ENCODE measurements around the gene CLSTN1. TPM values are rescaled to one million over a fixed set of nuclear protein-coding genes. Genes with fewer than 3 reads are reported as not detected.

Gene CLSTN1
- total RNA-seq, 1 experiment from 2014 or later: 143 TPM

GRCh38 chr1:9705337-9706093 is 118.2 kb downstream of the CLSTN1 start:
- in situ Hi-C loops (cut with HindIII; ENCODE audit: low pct_unique_long_range_greater_than_20kb, low sequenced_read_pairs): no loop called here

GRCh38 chr1:9703681-9704080 is 120.1 kb downstream of the CLSTN1 start:
- no peak for DNase-seq (ENCODE audit: low read depth, low spot score)
- TF ChIP-seq REST (IDR thresholded peaks at IDR 0.05; ENCODE audit: insufficient read depth in 1 of 2, low read depth in 2 of 2, low read length in 1 of 2): no peak
- no peak for TF ChIP-seq CTCF (IDR thresholded peaks at IDR 0.05)
- TF ChIP-seq POLR2AphosphoS5 (IDR thresholded peaks at IDR 0.05; ENCODE audit: low read depth, low read length): no peak
- no peak for TF ChIP-seq SIN3A (IDR thresholded peaks at IDR 0.05; ENCODE audit: borderline replicate concordance, insufficient read depth, low read depth, low read length)
- no peak for TF ChIP-seq TCF7L2 (IDR thresholded peaks at IDR 0.05; ENCODE audit: low read depth, low read length)
- BruUV-seq (replicated peaks): no TSS peak
- H3K9me3 ChIP-seq (ENCODE audit: control insufficient read depth, insufficient read depth, low read depth, low read length): no peaks in the 10 kb centered on the region
- no peak overlapping the region for H3K27ac ChIP-seq (ENCODE audit: low read length)
- H3K36me3 ChIP-seq (ENCODE audit: control insufficient read depth, insufficient read depth, low read length): no peaks in the 10 kb centered on the region
- ChIA-PET CTCF (interaction anchor here (0.5 kb wide), 1 partner anchor 38 kb away, joined by 8 read pairs; no protein-coding TSS in a partner anchor), POLR2A (no interaction called here)
- intact Hi-C loops (cut with micrococcal nuclease; ENCODE audit: unreplicated experiment): no loop called here
- ATAC-seq: no peak
- no peak overlapping the region for H3K4me3 ChIP-seq (ENCODE audit: low read depth in 2 of 2, low read length in 2 of 2)
- peaks cover 8% of the 10 kb centered on the region for H3K4me1 ChIP-seq (ENCODE audit: control insufficient read depth, insufficient read depth, low read length)
- no peaks in the 10 kb centered on the region for H3K27me3 ChIP-seq (ENCODE audit: control insufficient read depth, insufficient read depth, low read length)
- in situ Hi-C loops (cut with HindIII; ENCODE audit: low pct_unique_long_range_greater_than_20kb, low sequenced_read_pairs): no loop called here

More at GRCh38 chr1:9705337-9706093, 118.2 kb downstream of the CLSTN1 start:
- intact Hi-C loops (cut with micrococcal nuclease; ENCODE audit: unreplicated experiment): no loop called here
- no peak for DNase-seq (ENCODE audit: low read depth, low spot score)
- Histone ChIP-seq H3K27ac (ENCODE audit: low read length) (no peak overlapping the region), H3K9me3 (ENCODE audit: control insufficient read depth, insufficient read depth, low read depth, low read length) (no peaks in the 10 kb centered on the region), H3K27me3 (ENCODE audit: control insufficient read depth, insufficient read depth, low read length) (no peaks in the 10 kb centered on the region), H3K4me3 (ENCODE audit: low read depth in 2 of 2, low read length in 2 of 2) (no peak overlapping the region), H3K36me3 (ENCODE audit: control insufficient read depth, insufficient read depth, low read length) (no peaks in the 10 kb centered on the region), H3K4me1 (ENCODE audit: control insufficient read depth, insufficient read depth, low read length) (peaks cover under 1% of the 10 kb centered on the region; the same call in 1 of the 2 replicates)
- BruUV-seq (replicated peaks): no TSS peak
- ChIA-PET CTCF (no interaction called here), POLR2A (no interaction called here)
- TF ChIP-seq CTCF (IDR thresholded peaks at IDR 0.05): no peak
- TF ChIP-seq SIN3A (IDR thresholded peaks at IDR 0.05; ENCODE audit: borderline replicate concordance, insufficient read depth, low read depth, low read length): no peak
- TF ChIP-seq TCF7L2 (IDR thresholded peaks at IDR 0.05; ENCODE audit: low read depth, low read length): no peak
- TF ChIP-seq REST (IDR thresholded peaks at IDR 0.05; ENCODE audit: insufficient read depth in 1 of 2, low read depth in 2 of 2, low read length in 1 of 2): no peak
- TF ChIP-seq POLR2AphosphoS5 (IDR thresholded peaks at IDR 0.05; ENCODE audit: low read depth, low read length): no peak
- ATAC-seq: no peak
